ENCODE results near the gene ANKRD12. TPM values are rescaled to one million over a fixed set of nuclear protein-coding genes. Genes with fewer than 3 reads are reported as not detected.

Gene ANKRD12
- total and polyA plus RNA-seq, 10 of the 15 experiments (the other 5 are each of a cell fraction or from before 2014, with no cell fraction given), result 5.9 to 45.7 (median 20.2) TPM

GRCh38 chr18:9209279-9209678 is 72.7 kb downstream of the ANKRD12 start:
- no peaks in the 10 kb centered on the region for H3K9me3 ChIP-seq (replicated peaks; ENCODE audit: control insufficient read depth, insufficient read depth, low read length)
- SMC1A ChIA-PET (ENCODE audit: uncharacterized antibody, unreplicated experiment), result interaction anchor here (0.8 to 1.0 kb wide), 3 partner anchors 9 to 32 kb away, joined by 3 to 4 read pairs (median 3); no protein-coding TSS in a partner anchor
- POLR2A ChIA-PET, result interaction anchor here (1.2 kb wide), 1 partner anchor 9 kb away, joined by 4 read pairs; no protein-coding TSS in a partner anchor
- FAIRE-seq, result no peak
- RAD21 ChIA-PET (ENCODE audit: unreplicated experiment), result no interaction called here
- 75% methylated on average over 4 of the region's 4 CpGs for WGBS (ENCODE audit: insufficient coverage, insufficient replicate concordance, low lambda C conversion rate, missing lambda C conversion rate)
- no TSS peak for BruUV-seq (replicated peaks)
- H2AFZ ChIP-seq (ENCODE audit: control insufficient read depth, low read depth, low read length), result no peak overlapping the region
- TF ChIP-seq IRF3 (IDR thresholded peaks at IDR 0.05) (no peak), USF1 (IDR thresholded peaks at IDR 0.05; ENCODE audit: borderline replicate concordance, extremely low read length, insufficient read depth, low read depth, low read length) (no peak), EGR1 (IDR thresholded peaks at IDR 0.05; ENCODE audit: borderline replicate concordance in 1 of 2, low read depth in 2 of 2, low read length in 2 of 2) (no peak), HDGF (IDR thresholded peaks at IDR 0.05) (no peak), ESRRA (IDR thresholded peaks at IDR 0.05; ENCODE audit: low read length) (no peak), RELB (IDR thresholded peaks at IDR 0.05; ENCODE audit: low read depth) (no peak), ZNF274 (IDR thresholded peaks at IDR 0.05; ENCODE audit: insufficient read depth, insufficient read length) (no peak), MTA2 (IDR thresholded peaks at IDR 0.05; ENCODE audit: low read depth) (no peak), CHD1 (IDR thresholded peaks at IDR 0.05; ENCODE audit: low read depth, low read length) (no peak), ZNF622 (IDR thresholded peaks at IDR 0.05) (no peak), NFXL1 (IDR thresholded peaks at IDR 0.05; ENCODE audit: borderline replicate concordance) (no peak), NR2C2 (IDR thresholded peaks at IDR 0.05; ENCODE audit: borderline replicate concordance, control insufficient read depth, insufficient read length, low read depth) (no peak), ZNF384 (IDR thresholded peaks at IDR 0.05; ENCODE audit: borderline replicate concordance, low read depth, low read length) (no peak)
- DNase-seq (ENCODE audit: low read depth, low spot score), result no peak
- no peaks in the 10 kb centered on the region for H3K4me1 ChIP-seq (ENCODE audit: control insufficient read depth, insufficient read depth, low read length)
- H3K27ac ChIP-seq (ENCODE audit: control insufficient read depth, insufficient read depth), result no peak overlapping the region
- no peak overlapping the region for H3K4me3 ChIP-seq
- H3K27me3 ChIP-seq (replicated peaks in 1 of 2; ENCODE audit: control insufficient read depth in 2 of 2, insufficient read depth in 2 of 2, low read length in 1 of 2), result no peaks in the 10 kb centered on the region
- peaks cover 0 to 13% of the 10 kb centered on the region in 2 experiments; a peak in 1 of 4 replicates for H3K36me3 ChIP-seq (ENCODE audit: control insufficient read depth in 2 of 2, insufficient read depth in 2 of 2, low read length in 1 of 2)
- H3K4me2 ChIP-seq (ENCODE audit: control insufficient read depth, insufficient read depth), result no peak overlapping the region
- CTCF ChIA-PET, result interaction anchor here (0.9 to 1.7 kb wide), 2 partner anchors 11 to 136 kb away, joined by 3 read pairs; no protein-coding TSS in a partner anchor
- H4K20me1 ChIP-seq (ENCODE audit: control insufficient read depth, insufficient read depth), result no peaks in the 10 kb centered on the region
- intact Hi-C loops (cut with micrococcal nuclease; ENCODE audit: unreplicated experiment) (no loop called here), in situ Hi-C loops (cut with MboI) (no loop called here)
- H3K79me2 ChIP-seq (ENCODE audit: control insufficient read depth, insufficient read depth, low read length), result no peaks in the 10 kb centered on the region
- ATAC-seq, result no peak
- no peak overlapping the region for H3K9ac ChIP-seq (ENCODE audit: control insufficient read depth, insufficient read depth, low read length)

All from GM12878 (cell line).